Measurements from ENCODE around the gene TECPR2. TPM values are rescaled to one million over a fixed set of nuclear protein-coding genes. Genes with fewer than 3 reads are reported as not detected.

Gene TECPR2
- total and polyA plus RNA-seq, 10 donors = 1.1 to 46.6 (median 26.7) TPM

DNA sequence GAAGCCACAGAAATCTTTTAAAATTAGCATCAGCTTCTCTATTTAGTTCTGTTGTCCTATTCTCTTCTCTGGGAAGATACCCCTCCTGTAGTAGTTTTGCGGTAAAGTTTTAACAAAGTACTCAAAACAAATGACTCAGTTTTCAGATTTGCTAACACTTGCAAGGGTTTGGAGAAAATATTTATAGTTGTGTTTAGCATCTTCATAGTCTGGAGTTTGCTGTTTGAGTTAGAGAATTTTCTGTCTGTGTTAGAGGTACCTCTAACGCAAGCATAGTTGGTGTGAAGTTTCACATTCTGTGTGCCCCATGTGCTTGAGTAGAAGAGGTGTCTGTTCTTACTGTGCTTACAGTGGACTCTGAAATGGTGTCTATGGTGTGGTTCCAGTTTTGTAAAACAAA lies 110.8 kb downstream of the TECPR2 start:
- H3K4me1 ChIP-seq = peaks cover 0 to 22% (median 9%) of the 10 kb centered on the region in 6 donors
- 91 to 97% (median 95%) methylated on average over 2 of the region's 2 CpGs for WGBS, 5 donors
- H3K27me3 ChIP-seq (replicated peaks in 1 of 7) = no peaks in the 10 kb centered on the region
- no peak overlapping the region for H3K27ac ChIP-seq
- no peak overlapping the region for H3K4me3 ChIP-seq
- intact Hi-C loops (cut with DNase I; ENCODE audit: low total_unique reads) = no loop called here
- peaks cover 0 to 68% (median 0%) of the 10 kb centered on the region in 6 donors for H3K36me3 ChIP-seq
- TF ChIP-seq POLR2A (IDR thresholded peaks at IDR 0.05) = no peak
- TF ChIP-seq, protein P1, sequence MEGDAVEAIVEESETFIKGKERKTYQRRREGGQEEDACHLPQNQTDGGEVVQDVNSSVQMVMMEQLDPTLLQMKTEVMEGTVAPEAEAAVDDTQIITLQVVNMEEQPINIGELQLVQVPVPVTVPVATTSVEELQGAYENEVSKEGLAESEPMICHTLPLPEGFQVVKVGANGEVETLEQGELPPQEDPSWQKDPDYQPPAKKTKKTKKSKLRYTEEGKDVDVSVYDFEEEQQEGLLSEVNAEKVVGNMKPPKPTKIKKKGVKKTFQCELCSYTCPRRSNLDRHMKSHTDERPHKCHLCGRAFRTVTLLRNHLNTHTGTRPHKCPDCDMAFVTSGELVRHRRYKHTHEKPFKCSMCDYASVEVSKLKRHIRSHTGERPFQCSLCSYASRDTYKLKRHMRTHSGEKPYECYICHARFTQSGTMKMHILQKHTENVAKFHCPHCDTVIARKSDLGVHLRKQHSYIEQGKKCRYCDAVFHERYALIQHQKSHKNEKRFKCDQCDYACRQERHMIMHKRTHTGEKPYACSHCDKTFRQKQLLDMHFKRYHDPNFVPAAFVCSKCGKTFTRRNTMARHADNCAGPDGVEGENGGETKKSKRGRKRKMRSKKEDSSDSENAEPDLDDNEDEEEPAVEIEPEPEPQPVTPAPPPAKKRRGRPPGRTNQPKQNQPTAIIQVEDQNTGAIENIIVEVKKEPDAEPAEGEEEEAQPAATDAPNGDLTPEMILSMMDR (IDR thresholded peaks at IDR 0.05 in 8 of 11, conservative IDR thresholded peaks at IDR 0.05 in 3 of 11) = no peak
- TF ChIP-seq POLR2AphosphoS5 (IDR thresholded peaks at IDR 0.05) = no peak
- no peak for DNase-seq
- H3K9me3 ChIP-seq = no peaks in the 10 kb centered on the region

DNA sequence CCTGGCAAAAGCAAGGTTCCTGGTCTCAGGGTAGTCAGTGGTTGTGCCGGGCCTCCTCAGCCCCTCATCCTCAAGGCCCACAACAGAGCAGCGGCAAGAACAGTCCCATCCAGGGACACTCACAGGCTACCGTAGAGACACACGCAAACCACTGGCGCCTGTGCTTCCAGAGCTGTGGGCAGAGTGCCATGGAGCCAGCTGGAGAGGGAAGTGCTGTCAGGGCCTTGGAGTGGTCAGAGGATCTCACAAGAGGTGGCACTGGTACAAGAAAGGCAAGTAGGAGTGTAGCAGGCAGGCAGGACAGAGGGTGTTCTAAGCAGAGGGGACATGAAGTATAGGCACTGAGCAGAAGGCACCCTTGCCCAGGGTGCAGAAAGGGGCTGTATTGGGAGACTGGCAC lies 112.2 kb downstream of the TECPR2 start:
- intact Hi-C loops (cut with DNase I; ENCODE audit: low total_unique reads) = no loop called here
- no peaks in the 10 kb centered on the region for H3K9me3 ChIP-seq
- H3K27me3 ChIP-seq (replicated peaks in 1 of 7) = no peaks in the 10 kb centered on the region

DNA sequence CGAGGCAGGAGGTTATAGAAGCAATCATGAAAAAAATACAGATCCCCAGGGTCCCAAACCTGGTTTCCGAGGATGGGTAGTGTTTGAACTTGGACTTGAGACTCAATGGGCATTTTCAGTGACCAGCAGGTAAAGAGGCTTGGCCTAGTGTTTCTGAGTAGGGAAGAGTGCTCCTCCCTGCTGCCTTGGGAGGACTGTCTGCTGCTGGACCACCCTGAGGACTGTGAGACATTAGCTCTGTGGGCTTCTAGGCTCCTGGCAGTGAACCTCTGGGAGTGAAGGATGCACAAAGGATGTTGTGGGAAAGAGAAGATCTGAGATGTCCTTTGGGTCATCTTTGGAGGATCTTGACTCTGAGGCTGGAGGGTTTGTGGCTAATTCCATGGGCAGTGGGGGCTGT lies 116.4 kb downstream of the TECPR2 start:
- H3K36me3 ChIP-seq = peaks cover 0 to 43% (median 0%) of the 10 kb centered on the region in 6 donors
- H3K27me3 ChIP-seq (replicated peaks in 1 of 7) = no peaks in the 10 kb centered on the region
- H3K4me3 ChIP-seq = no peak overlapping the region
- intact Hi-C loops (cut with DNase I; ENCODE audit: low total_unique reads) = no loop called here
- peaks cover 0 to 9% (median 5%) of the 10 kb centered on the region in 8 donors for H3K9me3 ChIP-seq
- DNase-seq = peak; percentile 24
- peak overlapping the region in 5 of 8 donors; percentile 29 to 74 (median 56) for H3K27ac ChIP-seq
- 95 to 100% (median 98%) methylated on average over 2 of the region's 2 CpGs for WGBS, 5 donors
- TF ChIP-seq POLR2A (IDR thresholded peaks at IDR 0.05) = no peak
- TF ChIP-seq, protein P1 (IDR thresholded peaks at IDR 0.05 in 8 of 11, conservative IDR thresholded peaks at IDR 0.05 in 3 of 11) = no peak
- no peak for TF ChIP-seq POLR2AphosphoS5 (IDR thresholded peaks at IDR 0.05)
- H3K4me1 ChIP-seq = peaks cover 0 to 20% (median 7%) of the 10 kb centered on the region in 6 donors

More for the DNA sequence above, 112.2 kb downstream of the TECPR2 start:
- no peak overlapping the region for H3K4me3 ChIP-seq
- TF ChIP-seq POLR2A (IDR thresholded peaks at IDR 0.05) = no peak
- TF ChIP-seq POLR2AphosphoS5 (IDR thresholded peaks at IDR 0.05) = peak; percentile 34 to 68 (median 51)
- H3K27ac ChIP-seq = peak overlapping the region in 4 of 8 donors; percentile 15 to 37 (median 34)
- DNase-seq = peak; percentile 18
- H3K4me1 ChIP-seq = peaks cover 0 to 31% (median 13%) of the 10 kb centered on the region in 6 donors
- WGBS, 5 donors = 55 to 84% (median 62%) methylated on average over 3 to 5 of the region's 5 CpGs
- H3K36me3 ChIP-seq = peaks cover 0 to 61% (median 0%) of the 10 kb centered on the region in 6 donors

DNA sequence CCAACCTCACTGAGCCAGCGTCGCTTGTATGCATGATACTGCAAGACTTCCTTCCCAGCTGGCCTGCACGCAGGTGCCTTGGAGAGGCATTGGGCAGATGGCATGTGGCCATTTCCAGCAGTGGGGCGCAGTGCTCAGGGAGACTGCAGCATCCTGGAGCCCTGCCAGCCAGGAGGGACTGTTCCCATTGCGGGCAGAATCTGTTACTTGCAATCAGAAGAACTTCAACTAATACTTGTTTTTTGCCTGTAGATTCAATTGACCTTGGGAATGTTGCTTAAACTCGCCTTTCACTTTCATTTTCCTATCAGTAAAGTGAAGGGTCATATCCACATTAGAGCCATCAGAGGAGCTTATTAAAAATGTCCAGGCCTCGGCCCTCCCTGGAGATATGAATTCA lies 117.0 kb downstream of the TECPR2 start:
- WGBS, 5 donors = 43 to 65% (median 60%) methylated on average over 7 of the region's 7 CpGs
- Histone ChIP-seq H3K4me1 (peaks cover 0 to 15% (median 7%) of the 10 kb centered on the region in 6 donors), H3K27ac (peak overlapping the region in 7 of 8 donors; percentile 29 to 74 (median 56)), H3K27me3 (replicated peaks in 1 of 7) (no peaks in the 10 kb centered on the region), H3K9me3 (peaks cover 0 to 9% (median 5%) of the 10 kb centered on the region in 8 donors), H3K4me3 (peak overlapping the region in 2 of 8 donors; percentile 3 to 47), H3K36me3 (peaks cover 0 to 44% (median 0%) of the 10 kb centered on the region in 6 donors)
- TF ChIP-seq POLR2AphosphoS5 (IDR thresholded peaks at IDR 0.05) = peak in 2 of 3 donors; percentile 49 to 53
- no peak for TF ChIP-seq POLR2A (IDR thresholded peaks at IDR 0.05)
- TF ChIP-seq, protein P1 (IDR thresholded peaks at IDR 0.05 in 8 of 11, conservative IDR thresholded peaks at IDR 0.05 in 3 of 11) = no peak
- DNase-seq = peak; percentile 75
- intact Hi-C loops (cut with DNase I; ENCODE audit: low total_unique reads) = no loop called here

Data from spleen (tissue), 11 donors.